OCI-LY1 (cell line): Measurements from ENCODE around the gene CACNA1I.

ENCODE experiments used
- H2AFZ ChIP-seq: fragments of 200-600 bp; sonication (generic), shearing (Covaris generic); 2 replicates; pipeline ENCODE4 v1.6.0; 2014; ENCODE audit warnings: antibody characterized with exemption, mild to moderate bottlenecking, low read length
- H3F3A ChIP-seq: fragments of 200-600 bp; sonication (generic), shearing (Covaris generic); 2 replicates; pipeline ENCODE4 v1.6.0; 2014; ENCODE audit warnings: mild to moderate bottlenecking, antibody characterized with exemption, low read length, moderate library complexity; ENCODE audit not compliant: insufficient read depth
- H3K27ac ChIP-seq: fragments of 200-600 bp; sonication (generic); 2 replicates; pipeline ENCODE4 v1.5.1; 2014; ENCODE audit warnings: low read length, mixed run types, mild to moderate bottlenecking, low read depth; ENCODE audit not compliant: poor library complexity, severe bottlenecking
- H3K27me3 ChIP-seq: fragments of 200-600 bp; sonication (generic); 2 replicates; pipeline ENCODE4 v1.6.0; 2014; ENCODE audit warnings: antibody characterized with exemption, mild to moderate bottlenecking, low read length, moderate library complexity; ENCODE audit not compliant: insufficient read depth
- H3K36me3 ChIP-seq: fragments of 200-600 bp; sonication (generic); 2 replicates; pipeline ENCODE4 v1.6.1; 2014; ENCODE audit warnings: mild to moderate bottlenecking, antibody characterized with exemption, low read length, moderate library complexity, mixed read lengths; ENCODE audit not compliant: insufficient read depth
- H3K4me1 ChIP-seq: fragments of 200-600 bp; sonication (generic); 2 replicates; pipeline ENCODE4 v1.5.1; 2014; ENCODE audit warnings: mild to moderate bottlenecking, low read length, moderate library complexity; ENCODE audit not compliant: insufficient read depth, severe bottlenecking
- H3K4me2 ChIP-seq: fragments of 200-600 bp; sonication (generic), shearing (Covaris generic); 2 replicates; pipeline ENCODE4 v1.6.1; 2014; ENCODE audit warnings: low read length
- H3K4me3 ChIP-seq: fragments of 200-600 bp; sonication (generic); 2 replicates; pipeline ENCODE4 v1.5.1; 2014; ENCODE audit warnings: low read length, low read depth, mild to moderate bottlenecking, mixed read lengths; ENCODE audit not compliant: poor library complexity, severe bottlenecking
- H3K79me2 ChIP-seq: fragments of 200-600 bp; shearing (Covaris generic); 2 replicates; pipeline ENCODE4 v1.6.1; 2016; ENCODE audit warnings: mixed run types, low read length, mixed read lengths; ENCODE audit not compliant: insufficient read depth
- H3K9ac ChIP-seq: fragments of 200-600 bp; sonication (generic), shearing (Covaris generic); 2 replicates; pipeline ENCODE4 v1.6.1; 2014; ENCODE audit warnings: mild to moderate bottlenecking, low read length, mixed read lengths
- H3K9me2 ChIP-seq: fragments of 200-600 bp; sonication (generic), shearing (Covaris generic); 2 replicates; pipeline ENCODE4 v1.6.1; 2014; ENCODE audit warnings: low read depth, mild to moderate bottlenecking, low read length, mixed read lengths
- H3K9me3 ChIP-seq: fragments of 200-600 bp; shearing (Covaris generic); 2 replicates; pipeline ENCODE4 v1.6.1; 2014; ENCODE audit warnings: low read length, mixed read lengths
- H4K20me1 ChIP-seq: fragments of 200-600 bp; sonication (generic), shearing (Covaris generic); 2 replicates; pipeline ENCODE4 v1.6.0; 2016; ENCODE audit warnings: mild to moderate bottlenecking, low read length; ENCODE audit not compliant: insufficient read depth
- CTCF ChIP-seq: fragments of 200-600 bp; sonication (generic), shearing (Covaris generic); IDR thresholded peaks from 2 replicates; pipeline ENCODE4 v1.5.1; 2017; ENCODE audit warnings: mild to moderate bottlenecking, antibody characterized with exemption, low read length, moderate library complexity, mixed read lengths
- EZH2 ChIP-seq: fragments of 200-600 bp; sonication (generic), shearing (Covaris generic); IDR thresholded peaks from 2 replicates; pipeline ENCODE4 v1.8.0; 2017; ENCODE audit warnings: borderline replicate concordance, mixed run types, mild to moderate bottlenecking, antibody characterized with exemption, low read length, moderate library complexity, mixed read lengths

Gene CACNA1I

GRCh38 chr22:39526736-39527171 lies 43.8 kb upstream of the CACNA1I start:
- Histone ChIP-seq H3K4me1 (peaks cover 77% of the 10 kb centered on the region), H3K79me2 (peaks cover 9% of the 10 kb centered on the region), H3K9me3 (no peaks in the 10 kb centered on the region), H3K27ac (peak overlapping the region; percentile 98), H3K4me3 (no peak overlapping the region), H3K9me2 (no peaks in the 10 kb centered on the region), H4K20me1 (no peaks in the 10 kb centered on the region), H3K4me2 (no peak overlapping the region; the same call in 1 of the 2 replicates), H3K36me3 (peaks cover 67% of the 10 kb centered on the region), H3K9ac (no peak overlapping the region), H2AFZ (no peak overlapping the region), H3F3A (peaks cover 28% of the 10 kb centered on the region), H3K27me3 (no peaks in the 10 kb centered on the region)
- no peak for TF ChIP-seq EZH2
- no peak for TF ChIP-seq CTCF

GRCh38 chr22:39527481-39527961 lies 43.0 kb upstream of the CACNA1I start:
- Histone ChIP-seq H4K20me1 (no peaks in the 10 kb centered on the region), H3K36me3 (peaks cover 65% of the 10 kb centered on the region), H3K79me2 (peaks cover 14% of the 10 kb centered on the region), H3F3A (peaks cover 28% of the 10 kb centered on the region), H3K9me3 (no peaks in the 10 kb centered on the region), H3K4me2 (peak overlapping the region; percentile 77), H3K27ac (peak overlapping the region; percentile 98), H3K4me3 (peak overlapping the region; percentile 58), H3K9ac (peak overlapping the region; percentile 68; the same call in 1 of the 2 replicates), H3K9me2 (no peaks in the 10 kb centered on the region), H3K4me1 (peaks cover 73% of the 10 kb centered on the region), H2AFZ (no peak overlapping the region), H3K27me3 (no peaks in the 10 kb centered on the region)
- no peak for TF ChIP-seq EZH2
- no peak for TF ChIP-seq CTCF

- H3K27ac ChIP-seq, result peak overlapping the region; percentile 98
- TF ChIP-seq CTCF, result no peak
- no peak for TF ChIP-seq EZH2
- peak overlapping the region; percentile 68 for H3K9ac ChIP-seq
- H3K27me3 ChIP-seq, result no peaks in the 10 kb centered on the region
- H3F3A ChIP-seq, result peaks cover 28% of the 10 kb centered on the region
- no peaks in the 10 kb centered on the region for H3K9me3 ChIP-seq
- peaks cover 14% of the 10 kb centered on the region for H3K79me2 ChIP-seq
- no peaks in the 10 kb centered on the region for H4K20me1 ChIP-seq
- H3K4me3 ChIP-seq, result peak overlapping the region; percentile 58
- H2AFZ ChIP-seq, result no peak overlapping the region
- no peaks in the 10 kb centered on the region for H3K9me2 ChIP-seq
- H3K36me3 ChIP-seq, result peaks cover 58% of the 10 kb centered on the region
- peaks cover 70% of the 10 kb centered on the region for H3K4me1 ChIP-seq
- peak overlapping the region; percentile 77 for H3K4me2 ChIP-seq
Observed at GRCh38 chr22:39528080-39528661, 42.4 kb upstream of the CACNA1I start.
